ENCODE data around the gene MOV10.

The MOV10 gene

DNA sequence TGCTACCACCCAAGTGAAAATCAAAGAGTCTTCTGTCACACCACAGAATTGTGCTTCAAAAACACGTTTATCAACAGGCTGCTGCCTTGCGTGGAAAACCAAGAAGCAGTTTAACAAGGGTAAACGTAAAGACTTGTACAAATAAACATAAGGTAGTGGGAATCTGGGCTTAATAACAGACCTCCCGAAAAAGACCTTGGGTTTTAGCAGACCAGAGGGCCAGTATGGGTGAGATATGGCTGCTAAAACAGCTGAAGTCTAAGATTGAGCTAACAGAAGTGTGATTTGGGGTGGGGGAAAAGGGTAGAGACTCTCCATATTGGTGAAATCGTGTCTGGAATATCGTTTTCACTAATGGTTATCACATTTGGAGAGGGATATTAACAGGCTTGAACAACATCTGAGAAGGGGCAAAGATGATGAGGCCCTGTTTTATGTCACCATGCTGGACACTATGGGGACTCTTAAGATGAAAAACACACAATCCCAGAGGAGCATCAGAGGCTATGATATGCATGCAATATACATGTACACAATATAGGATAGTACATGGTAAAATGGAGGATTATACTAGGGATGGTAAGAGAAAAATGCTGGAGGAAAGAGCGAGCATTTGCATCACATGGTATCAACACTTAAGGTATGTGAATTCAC, 1.4 kb downstream of the MOV10 start:
- Histone ChIP-seq H3K9me3 (no peaks in the 10 kb centered on the region), H3K4me3 (ENCODE audit: low read depth, low read length) (peak overlapping the region; percentile 90), H3K4me1 (no peaks in the 10 kb centered on the region), H3K27me3 (no peaks in the 10 kb centered on the region), H3K36me3 (no peaks in the 10 kb centered on the region)
- no peak for DNase-seq
- TF ChIP-seq, protein P1, sequence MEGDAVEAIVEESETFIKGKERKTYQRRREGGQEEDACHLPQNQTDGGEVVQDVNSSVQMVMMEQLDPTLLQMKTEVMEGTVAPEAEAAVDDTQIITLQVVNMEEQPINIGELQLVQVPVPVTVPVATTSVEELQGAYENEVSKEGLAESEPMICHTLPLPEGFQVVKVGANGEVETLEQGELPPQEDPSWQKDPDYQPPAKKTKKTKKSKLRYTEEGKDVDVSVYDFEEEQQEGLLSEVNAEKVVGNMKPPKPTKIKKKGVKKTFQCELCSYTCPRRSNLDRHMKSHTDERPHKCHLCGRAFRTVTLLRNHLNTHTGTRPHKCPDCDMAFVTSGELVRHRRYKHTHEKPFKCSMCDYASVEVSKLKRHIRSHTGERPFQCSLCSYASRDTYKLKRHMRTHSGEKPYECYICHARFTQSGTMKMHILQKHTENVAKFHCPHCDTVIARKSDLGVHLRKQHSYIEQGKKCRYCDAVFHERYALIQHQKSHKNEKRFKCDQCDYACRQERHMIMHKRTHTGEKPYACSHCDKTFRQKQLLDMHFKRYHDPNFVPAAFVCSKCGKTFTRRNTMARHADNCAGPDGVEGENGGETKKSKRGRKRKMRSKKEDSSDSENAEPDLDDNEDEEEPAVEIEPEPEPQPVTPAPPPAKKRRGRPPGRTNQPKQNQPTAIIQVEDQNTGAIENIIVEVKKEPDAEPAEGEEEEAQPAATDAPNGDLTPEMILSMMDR (IDR thresholded peaks at IDR 0.05; ENCODE audit: low read depth, low read length) = no peak

DNA sequence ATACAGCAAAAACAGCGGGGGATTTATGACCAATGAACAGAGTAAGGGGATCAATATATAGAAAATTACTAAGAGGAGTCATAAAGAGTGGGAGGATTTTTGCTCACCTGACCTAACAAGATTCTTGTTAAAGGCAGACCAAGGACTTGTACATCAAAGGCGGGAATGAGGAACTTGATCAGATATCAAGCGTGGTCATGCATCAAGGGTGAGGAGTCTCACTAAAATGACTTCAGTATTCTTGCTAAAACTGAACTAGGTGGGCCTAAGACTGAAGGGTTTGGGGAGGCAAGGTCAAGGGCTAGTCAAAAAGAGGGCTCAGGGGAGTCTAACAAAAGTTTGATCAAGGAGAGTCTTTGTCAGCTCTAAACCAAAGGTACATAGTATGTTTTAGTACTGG, 2.1 kb downstream of the MOV10 start:
- TF ChIP-seq, protein P1 (IDR thresholded peaks at IDR 0.05; ENCODE audit: low read depth, low read length) = no peak
- no peak for DNase-seq

DNA sequence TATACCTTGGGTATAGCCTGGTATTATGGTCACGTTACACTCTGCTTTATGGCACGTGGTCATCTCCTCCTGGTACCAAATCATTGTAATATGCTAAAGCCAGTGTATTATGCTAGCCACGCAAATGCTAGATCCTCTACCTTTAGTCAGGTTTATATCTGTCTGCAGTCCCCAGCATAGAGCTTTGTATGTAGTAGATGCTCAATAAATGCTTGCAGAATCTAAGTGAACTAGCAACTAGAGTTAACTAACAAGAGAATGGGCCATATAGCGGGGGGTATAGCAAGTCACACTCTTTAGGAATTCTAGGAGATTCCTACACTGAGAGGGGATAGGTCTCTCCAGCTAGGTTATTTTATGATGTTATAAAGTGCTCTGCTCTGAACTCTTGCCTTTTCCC, 3.0 kb downstream of the MOV10 start:
- no peaks in the 10 kb centered on the region for H3K36me3 ChIP-seq
- no peaks in the 10 kb centered on the region for H3K9me3 ChIP-seq
- no peak overlapping the region for H3K4me3 ChIP-seq (ENCODE audit: low read depth, low read length)
- no peaks in the 10 kb centered on the region for H3K27me3 ChIP-seq
- H3K4me1 ChIP-seq = no peaks in the 10 kb centered on the region
- no peak for DNase-seq
- TF ChIP-seq, protein P1 (IDR thresholded peaks at IDR 0.05; ENCODE audit: low read depth, low read length) = no peak

More for the DNA sequence above, 2.1 kb downstream of the MOV10 start:
- H3K4me3 ChIP-seq (ENCODE audit: low read depth, low read length) = no peak overlapping the region
- no peaks in the 10 kb centered on the region for H3K36me3 ChIP-seq
- H3K27me3 ChIP-seq = no peaks in the 10 kb centered on the region
- H3K4me1 ChIP-seq = no peaks in the 10 kb centered on the region
- no peaks in the 10 kb centered on the region for H3K9me3 ChIP-seq

DNA sequence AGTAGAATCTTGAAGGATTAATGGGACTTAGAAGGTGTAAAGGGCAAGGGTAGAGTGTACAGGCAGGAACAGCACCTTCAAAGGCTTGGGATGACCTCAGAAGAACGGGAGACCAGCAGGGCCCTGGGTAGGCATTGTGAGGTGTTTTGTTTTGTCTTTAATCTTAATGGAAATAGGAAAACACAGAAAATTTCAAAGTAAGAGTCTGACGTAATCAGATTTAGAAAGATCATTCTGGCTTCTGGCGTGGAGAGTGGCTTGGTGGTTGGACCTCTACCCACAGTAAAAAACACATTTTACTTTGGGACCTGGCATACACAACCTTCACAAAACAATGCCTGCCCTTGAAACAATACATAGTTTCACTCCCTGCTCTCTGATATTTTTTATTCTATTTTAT, 4.1 kb downstream of the MOV10 start:
- Histone ChIP-seq H3K4me3 (ENCODE audit: low read depth, low read length) (no peak overlapping the region), H3K9me3 (no peaks in the 10 kb centered on the region), H3K27me3 (no peaks in the 10 kb centered on the region), H3K4me1 (no peaks in the 10 kb centered on the region), H3K36me3 (no peaks in the 10 kb centered on the region)
- TF ChIP-seq, protein P1 (IDR thresholded peaks at IDR 0.05; ENCODE audit: low read depth, low read length) = no peak
- no peak for DNase-seq

DNA sequence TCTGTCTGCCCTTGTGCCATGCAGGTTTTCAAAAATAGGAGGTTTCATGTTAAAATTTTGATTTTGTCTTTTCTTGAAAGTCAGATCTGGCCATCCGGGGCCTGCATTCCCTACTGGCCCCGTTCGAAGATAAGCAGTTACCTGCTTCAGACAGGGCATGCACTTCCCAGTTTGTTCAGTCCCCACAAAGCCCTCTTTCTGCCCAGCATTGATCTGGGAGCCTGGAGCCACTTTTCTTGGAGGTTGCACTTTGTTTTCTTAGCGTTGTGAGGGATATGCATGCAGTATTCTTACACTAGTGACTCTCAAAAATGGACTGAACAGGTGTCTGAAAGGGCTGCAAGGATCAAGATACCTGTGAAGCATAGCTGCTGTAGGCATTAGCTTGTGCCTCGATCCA, 11.5 kb downstream of the MOV10 start:
- Histone ChIP-seq H3K27me3 (no peaks in the 10 kb centered on the region), H3K9me3 (no peaks in the 10 kb centered on the region), H3K36me3 (peaks cover 3% of the 10 kb centered on the region; the same call in 1 of the 2 replicates), H3K4me1 (no peaks in the 10 kb centered on the region), H3K4me3 (ENCODE audit: low read depth, low read length) (no peak overlapping the region)
- TF ChIP-seq, protein P1 (IDR thresholded peaks at IDR 0.05; ENCODE audit: low read depth, low read length) = no peak
- DNase-seq = no peak

DNA sequence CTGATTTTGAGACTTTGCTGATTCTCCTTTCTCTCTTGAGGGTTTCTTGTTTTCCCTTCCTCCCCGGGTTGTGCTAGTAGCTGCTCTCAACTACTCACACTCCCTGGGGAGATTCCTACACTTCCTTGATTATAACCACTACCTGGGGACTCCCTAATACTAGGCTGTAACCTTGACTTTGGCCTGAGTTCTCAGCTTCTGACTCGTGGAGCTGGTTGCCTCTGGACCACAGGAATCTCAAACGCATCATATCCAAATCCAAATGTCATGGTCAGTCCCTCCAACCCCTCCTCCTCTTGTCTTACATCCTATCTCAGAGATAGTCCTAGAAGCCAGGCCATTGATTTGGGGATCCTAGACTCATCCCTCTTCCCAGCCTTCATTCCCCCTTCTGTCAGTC, 12.0 kb downstream of the MOV10 start:
- peaks cover 3% of the 10 kb centered on the region; the same call in 1 of the 2 replicates for H3K36me3 ChIP-seq
- no peaks in the 10 kb centered on the region for H3K27me3 ChIP-seq

More for the DNA sequence above, 12.0 kb downstream of the MOV10 start:
- Histone ChIP-seq H3K4me3 (ENCODE audit: low read depth, low read length) (no peak overlapping the region), H3K4me1 (no peaks in the 10 kb centered on the region), H3K9me3 (no peaks in the 10 kb centered on the region)
- no peak for DNase-seq
- TF ChIP-seq, protein P1 (IDR thresholded peaks at IDR 0.05; ENCODE audit: low read depth, low read length) = no peak
